ENCODE measurements around the gene FGGY.

FGGY gene

GRCh38 chr1:59315529-59316463 lies 18.9 kb downstream of the FGGY start:
- no peak for DNase-seq (ENCODE audit: low spot score)

DNA sequence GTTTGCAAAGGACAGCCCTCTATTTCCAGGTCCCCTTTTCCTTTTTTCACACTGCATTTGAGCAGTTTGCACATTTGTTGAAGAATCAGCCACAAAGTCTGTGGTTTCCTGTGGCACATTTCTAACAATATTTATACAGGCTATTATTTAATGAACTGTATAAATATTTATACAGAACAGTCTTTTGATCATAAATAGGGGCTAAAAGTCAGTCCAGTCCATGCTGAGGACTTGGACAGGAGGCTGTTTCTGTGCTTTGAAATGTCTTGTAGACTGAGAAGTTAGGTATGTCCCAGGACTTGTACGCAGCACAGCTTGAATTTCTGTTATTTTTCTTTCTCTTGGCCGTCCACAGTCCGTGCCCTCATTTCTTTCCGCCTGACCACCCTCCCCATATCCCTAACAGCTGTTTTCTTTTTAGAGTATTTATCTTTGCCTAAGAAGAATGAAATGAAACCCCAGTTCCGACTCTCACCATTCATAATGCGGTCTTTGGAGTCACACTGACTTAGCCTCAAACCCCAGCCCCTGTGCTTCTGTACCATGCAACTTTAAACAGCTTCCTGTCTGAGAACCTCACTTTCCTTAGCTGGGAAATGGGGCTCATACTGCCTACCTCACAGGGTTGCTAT lies 19.7 kb downstream of the FGGY start:
- DNase-seq (ENCODE audit: low spot score) = no peak

GRCh38 chr1:59317343-59317742 lies 20.4 kb downstream of the FGGY start:
- DNase-seq (ENCODE audit: low spot score) = no peak

DNA sequence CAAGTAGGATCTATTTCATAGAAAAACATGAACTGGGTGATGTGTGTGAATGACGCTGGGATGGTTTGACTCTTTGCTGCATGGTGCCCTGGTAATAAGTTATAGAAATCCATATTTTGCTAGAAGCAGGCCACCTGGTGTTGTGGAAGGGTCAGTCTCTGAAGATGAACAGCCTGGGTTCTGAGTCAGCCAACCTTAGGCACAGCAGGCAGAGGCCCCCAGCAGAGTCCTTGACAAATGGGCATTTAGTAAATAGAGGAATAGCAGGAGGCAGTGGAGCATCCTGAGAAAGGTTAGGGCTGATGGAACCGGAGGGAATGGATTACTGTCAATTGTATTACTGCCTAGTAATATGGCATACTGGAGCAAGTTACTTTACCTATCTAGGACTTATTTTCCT lies 20.9 kb downstream of the FGGY start:
- DNase-seq (ENCODE audit: low spot score) = no peak

DNA sequence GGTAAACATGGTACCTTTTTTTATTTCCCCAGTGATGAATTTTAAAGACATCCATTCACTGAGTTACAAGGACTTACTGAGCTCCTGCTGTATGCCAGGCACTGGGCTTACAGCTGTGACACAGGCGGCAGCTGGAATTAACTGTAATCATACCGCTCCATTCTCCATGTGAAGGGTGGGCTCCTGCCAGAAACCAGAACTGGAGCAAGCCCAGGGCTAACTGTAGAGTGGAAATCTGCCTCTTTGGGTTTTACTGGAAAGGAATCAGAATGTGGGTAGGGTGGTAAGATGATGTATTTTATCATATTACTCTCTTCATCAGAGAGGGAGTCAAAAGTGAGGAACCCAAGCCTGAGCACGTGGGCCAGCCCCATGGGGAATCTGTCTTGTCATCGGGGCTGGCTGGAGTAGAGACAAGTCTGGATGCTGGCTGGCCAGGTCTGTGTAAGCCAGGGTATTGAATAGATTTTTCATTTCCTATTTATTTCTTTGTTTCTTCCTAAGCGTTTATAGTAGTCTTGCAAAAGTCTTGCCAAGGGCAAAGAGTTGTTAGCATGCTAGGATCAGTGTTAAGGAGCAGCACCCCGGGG lies 21.5 kb downstream of the FGGY start:
- no peak for DNase-seq (ENCODE audit: low spot score)

- no peak for DNase-seq (ENCODE audit: low spot score)
These were observed 25.5 kb downstream of the FGGY start for GRCh38 chr1:59322394-59322793.

DNA sequence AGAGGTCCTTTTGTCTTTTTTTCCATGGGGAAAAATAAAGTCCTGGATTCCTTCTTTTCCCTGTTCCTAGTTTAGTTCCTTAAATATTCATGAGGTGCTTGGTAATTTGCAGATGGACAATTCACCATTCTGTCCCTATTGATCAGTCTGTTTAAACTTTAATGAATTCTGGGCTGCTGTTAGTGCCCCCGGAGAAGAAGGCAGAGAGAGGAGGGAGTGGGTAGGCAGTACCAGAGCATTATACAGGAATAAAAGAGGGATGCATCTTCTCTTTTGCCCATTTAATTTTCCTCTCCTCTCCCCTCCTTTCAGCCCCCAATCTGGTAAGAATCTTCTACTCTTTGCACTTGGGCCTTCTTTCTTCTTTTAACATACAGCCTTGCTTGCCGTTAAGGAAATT lies 25.9 kb downstream of the FGGY start:
- no peak for DNase-seq (ENCODE audit: low spot score)

- DNase-seq (ENCODE audit: low spot score) = no peak
These were observed 27.0 kb downstream of the FGGY start for GRCh38 chr1:59323879-59324278.

DNA sequence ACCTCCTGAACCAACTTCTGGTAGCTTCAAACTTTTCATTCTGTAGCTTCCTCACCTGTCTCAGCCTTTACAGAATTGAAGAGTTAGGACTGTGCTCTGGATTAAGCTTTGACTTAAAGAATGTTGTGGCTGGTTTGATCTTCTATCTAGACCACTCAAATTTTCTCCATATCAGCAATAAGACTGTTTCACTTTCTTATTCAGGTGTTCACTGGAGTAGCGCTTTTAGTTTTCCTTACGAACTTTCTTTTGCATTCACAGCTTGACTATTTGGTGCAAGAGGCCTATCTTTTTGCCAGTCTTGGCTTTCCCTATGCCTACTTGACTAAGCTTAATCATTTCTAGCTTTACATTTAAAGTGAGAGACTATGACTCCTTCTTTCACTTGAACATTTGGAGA lies 31.5 kb downstream of the FGGY start:
- peak; percentile 37 for DNase-seq (ENCODE audit: low spot score)

GRCh38 chr1:59329412-59330053 lies 32.6 kb downstream of the FGGY start:
- no peak for DNase-seq (ENCODE audit: low spot score)

GRCh38 chr1:59331686-59332620 lies 35.1 kb downstream of the FGGY start:
- no peak for DNase-seq (ENCODE audit: low spot score)

DNA sequence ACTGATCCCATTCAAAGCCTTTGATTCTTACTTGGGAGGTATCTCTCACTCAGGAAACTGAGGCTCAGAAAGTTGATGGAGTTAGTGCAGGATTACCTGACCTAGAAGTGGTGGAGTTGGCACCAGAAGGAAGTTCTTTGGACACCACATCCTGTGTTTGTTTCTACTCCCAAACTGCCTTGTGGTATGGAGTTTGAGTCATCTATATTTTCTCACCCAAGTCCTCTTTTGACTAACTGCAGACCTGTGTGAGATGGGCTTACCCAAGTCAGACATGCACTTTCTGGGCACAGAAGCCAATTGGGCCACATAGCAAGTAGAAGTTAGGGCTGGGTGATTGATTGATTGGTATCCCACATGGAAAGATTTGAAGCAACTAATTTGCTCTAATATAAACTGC lies 36.1 kb downstream of the FGGY start:
- peak; percentile 81 for DNase-seq (ENCODE audit: low spot score)

GRCh38 chr1:59333626-59334277 lies 36.9 kb downstream of the FGGY start:
- peak; percentile 61 for DNase-seq (ENCODE audit: low spot score)

DNA sequence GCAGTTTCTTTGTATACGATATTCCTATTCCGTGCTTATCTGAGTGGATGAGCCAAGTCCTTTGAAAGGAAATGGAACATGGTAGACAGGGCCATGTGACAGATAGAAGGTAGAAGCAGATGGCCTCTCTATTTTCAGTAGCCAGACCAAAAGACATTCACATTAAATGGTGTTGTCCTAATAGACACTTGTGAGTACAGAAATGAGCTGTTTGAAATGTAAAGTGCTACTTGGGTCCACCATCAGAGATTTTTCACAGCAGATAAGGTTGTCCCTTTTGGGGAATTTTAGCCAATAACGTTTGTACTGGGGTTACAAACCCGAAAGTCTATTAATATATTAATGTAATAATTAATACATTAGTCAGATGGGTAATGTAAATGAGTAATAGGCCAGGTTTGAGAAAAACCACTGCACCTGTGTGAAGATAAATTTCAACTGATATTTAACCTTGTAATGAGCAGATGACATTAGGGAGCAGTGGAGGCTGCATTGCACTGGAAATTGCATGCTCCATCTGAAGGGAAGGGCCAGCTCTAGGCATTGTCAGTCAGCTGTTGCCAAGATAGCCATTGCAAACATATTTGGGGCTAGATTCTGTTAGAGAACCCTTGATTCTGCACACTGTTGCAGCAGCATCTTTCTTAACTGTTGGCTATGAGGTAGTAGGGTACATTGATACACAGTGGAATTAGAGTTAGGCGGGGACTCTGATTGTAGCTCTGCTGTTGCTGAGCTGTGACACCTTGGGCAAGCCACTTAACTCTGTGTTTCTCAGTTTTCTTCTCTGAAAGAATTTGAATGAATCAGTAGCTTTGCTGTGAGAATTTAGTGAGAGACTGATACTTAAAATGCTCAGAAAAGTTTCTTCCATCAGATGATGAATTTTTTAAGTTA lies 43.8 kb downstream of the FGGY start:
- DNase-seq (ENCODE audit: low spot score) = no peak

GRCh38 chr1:59342801-59343575 lies 46.1 kb downstream of the FGGY start:
- no peak for DNase-seq (ENCODE audit: low spot score)

- DNase-seq (ENCODE audit: low spot score) = no peak
These were observed 46.6 kb downstream of the FGGY start for GRCh38 chr1:59343576-59343840.

DNA sequence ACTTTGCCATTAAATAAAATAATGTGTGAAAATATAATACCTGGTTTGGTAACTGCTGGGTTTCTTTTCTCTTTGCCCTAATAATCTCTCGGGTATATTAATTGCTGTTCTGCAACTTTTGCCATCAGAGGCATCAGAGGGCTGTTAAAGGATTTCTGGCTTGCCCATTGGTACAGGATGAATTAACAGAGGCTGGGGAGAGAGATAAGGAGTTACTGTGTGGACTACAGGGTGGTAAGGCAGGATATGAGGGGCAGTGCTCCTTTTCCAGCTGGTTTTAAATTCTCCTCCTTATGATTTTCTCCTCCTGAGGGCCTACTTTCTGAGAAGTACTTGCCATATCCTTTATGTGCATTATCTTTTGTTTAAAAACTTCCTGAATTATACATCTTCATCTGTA lies 48.3 kb downstream of the FGGY start:
- DNase-seq (ENCODE audit: low spot score) = no peak

- DNase-seq (ENCODE audit: low spot score) = no peak
These were observed 49.5 kb downstream of the FGGY start for GRCh38 chr1:59346429-59346828.

GRCh38 chr1:59349101-59349500 lies 52.2 kb downstream of the FGGY start:
- no peak for DNase-seq (ENCODE audit: low spot score)

Data from activated CD4-positive, alpha-beta T cell treated with anti-CD3 and anti-CD28 coated beads, Interleukin-2, Interleukin-4, amounts not matched to agents 100 ng/mL and 50 ng/mL, durations not matched to agents 16 hours and 8 hours (primary cell).